OCI-M2 (cell line): ENCODE results near the gene PPWD1.
A peak's percentile ranks its signal among the peaks of the same experiment; 100 is the strongest.
"Not testable (repeated sequence)": the region's sequence is repeated elsewhere in the genome, so short reads cannot be mapped to it uniquely, and the experiment has no call there.

Source experiments
- DNase-seq: peaks from one replicate; lab custom pipeline; 2025; ENCODE audit not compliant: unreplicated experiment; lab: John Stamatoyannopoulos, UW

Gene PPWD1

GRCh38 chr5:65562731-65563701 lies at the start of gene PPWD1, which contains the start of gene CENPK:
TSS of gene PPWD1 (plus strand) at chr5:65563296. CDS start at chr5:65563311, 15 bp downstream.
TSS of gene CENPK (minus strand) at chr5:65563168. CDS start at chr5:65554907, 8,261 bp downstream.
- peak; percentile 56 for DNase-seq

GRCh38 chr5:65525726-65526125 lies 37.4 kb upstream of the PPWD1 start:
- DNase-seq, result no peak

DNA sequence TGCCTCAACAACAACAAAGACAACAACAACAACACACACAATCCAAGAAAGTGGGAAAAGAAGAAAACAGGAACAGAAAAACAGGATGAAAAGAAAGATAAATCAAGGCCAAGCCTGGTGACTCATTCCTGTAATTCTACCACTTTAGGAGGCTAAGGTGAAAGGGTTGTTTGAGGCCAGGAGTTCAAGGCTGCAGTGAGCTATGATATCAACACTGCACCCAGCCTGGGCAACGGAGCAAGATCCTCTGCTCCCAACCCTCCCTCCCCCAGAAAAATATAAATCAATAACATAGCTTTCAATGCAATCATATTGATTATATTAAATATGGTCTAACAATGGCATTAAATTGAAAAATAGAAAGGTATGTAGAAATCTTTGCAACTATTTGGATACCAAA lies 32.2 kb upstream of the PPWD1 start:
- DNase-seq, result no peak

GRCh38 chr5:65535529-65535987 lies 27.5 kb upstream of the PPWD1 start:
- no peak for DNase-seq

- DNase-seq, result no peak
These were observed 23.3 kb upstream of the PPWD1 start for GRCh38 chr5:65539827-65540226.

DNA sequence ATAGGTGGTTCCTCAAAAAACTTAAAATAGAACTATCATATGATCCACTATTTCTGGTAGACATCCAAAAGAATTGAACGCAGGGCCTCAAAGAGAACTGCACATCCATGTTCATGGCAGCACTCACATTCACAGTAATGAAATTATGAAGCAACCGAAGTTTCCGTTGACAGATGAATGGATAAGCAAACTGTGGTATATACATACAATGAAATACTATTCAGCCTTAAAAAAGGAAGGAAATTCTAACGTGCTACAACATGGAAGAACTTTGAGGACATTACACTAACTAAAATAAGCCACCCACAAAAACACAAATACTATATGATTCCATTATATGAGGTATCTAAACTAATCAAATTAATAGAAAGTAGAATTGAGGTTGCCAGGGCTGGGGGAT lies 18.6 kb upstream of the PPWD1 start:
- DNase-seq, result no peak

GRCh38 chr5:65546141-65546540 lies 17.0 kb upstream of the PPWD1 start:
- no peak for DNase-seq

DNA sequence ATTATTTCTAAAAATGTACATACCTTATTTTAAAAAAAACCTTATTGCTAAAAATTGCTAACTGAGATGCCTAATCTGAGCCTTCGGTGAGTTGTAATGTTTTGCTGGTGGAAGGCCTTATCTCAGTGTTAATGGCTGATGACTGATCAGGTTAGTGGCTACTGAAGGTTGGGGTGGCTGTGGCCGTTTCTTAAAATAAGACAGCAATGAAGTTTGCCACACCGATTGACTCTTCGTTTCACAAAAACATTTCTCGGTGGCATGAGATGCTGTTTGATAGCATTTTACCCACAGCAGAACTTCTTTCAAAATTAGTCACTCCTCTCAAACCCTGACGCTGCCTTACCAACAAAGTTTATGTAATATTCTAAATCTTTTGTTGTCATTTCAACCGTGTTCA lies 14.8 kb upstream of the PPWD1 start:
- DNase-seq, result no peak

DNA sequence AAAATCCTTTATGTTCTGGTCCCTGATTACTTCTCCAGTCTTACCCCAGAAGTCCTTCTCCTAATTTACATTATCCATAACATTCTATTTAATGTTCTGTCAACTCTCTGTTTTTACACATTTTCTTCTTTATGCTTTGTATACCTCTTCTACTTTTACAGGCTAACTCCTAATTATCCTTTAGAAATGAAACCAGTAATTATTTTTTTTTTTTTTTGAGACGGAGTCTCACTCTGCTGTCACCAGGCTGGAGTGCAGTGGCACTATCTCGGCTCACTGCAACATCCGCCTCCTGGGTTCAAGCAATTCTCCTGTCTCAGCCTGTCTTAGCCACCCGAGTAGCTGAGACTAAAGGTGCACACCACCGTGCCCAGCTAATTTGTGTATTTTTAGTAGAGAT lies 9.2 kb upstream of the PPWD1 start:
- no peak for DNase-seq

- no peak for DNase-seq
These were observed 7.8 kb upstream of the PPWD1 start for GRCh38 chr5:65555287-65555686.

- no peak for DNase-seq
These were observed 6.9 kb upstream of the PPWD1 start for GRCh38 chr5:65556181-65556580.

GRCh38 chr5:65556718-65557117 lies 6.4 kb upstream of the PPWD1 start:
- no peak for DNase-seq

DNA sequence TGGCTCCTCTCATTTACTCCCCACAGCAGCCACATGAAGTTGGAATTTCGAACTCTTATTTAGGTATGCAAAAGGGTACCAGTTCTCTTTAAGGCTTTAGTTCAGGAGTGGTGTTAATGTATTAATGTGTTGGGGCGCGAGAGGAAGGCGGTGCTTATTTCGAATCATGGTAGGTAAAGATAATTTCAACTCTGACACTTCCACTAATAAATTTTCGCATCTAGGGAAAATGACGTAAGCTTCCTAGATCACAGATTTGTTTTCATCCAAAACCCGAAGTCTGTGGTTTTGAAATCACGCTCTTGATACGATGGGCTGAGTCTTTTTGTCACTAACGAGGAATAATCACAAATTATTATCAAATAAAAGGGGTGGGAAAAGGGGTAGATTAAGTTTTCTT lies 681 bp downstream of the PPWD1 start:
- no peak for DNase-seq

DNA sequence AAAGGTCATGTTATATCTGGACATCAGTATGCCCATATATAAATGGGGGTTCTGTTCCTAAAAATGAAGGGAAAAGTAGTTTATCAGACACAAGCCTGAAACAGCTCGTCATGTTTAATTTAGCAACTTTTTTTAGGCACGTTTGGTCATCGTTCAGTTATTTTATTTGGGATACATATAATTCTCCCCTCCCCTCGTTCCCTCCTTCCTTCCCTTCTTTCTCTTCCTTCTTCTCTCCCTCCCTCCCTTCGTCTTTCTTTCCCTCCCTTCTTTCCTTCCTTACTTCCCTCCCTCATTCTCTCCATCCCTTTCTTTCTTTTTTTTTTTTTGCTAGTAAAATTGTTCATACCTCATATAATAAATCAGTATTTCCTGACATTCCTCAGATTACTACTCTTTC lies 3.4 kb downstream of the PPWD1 start:
- DNase-seq, result no peak

- DNase-seq, result no peak
These were observed 7.6 kb downstream of the PPWD1 start for GRCh38 chr5:65570598-65571226.

DNA sequence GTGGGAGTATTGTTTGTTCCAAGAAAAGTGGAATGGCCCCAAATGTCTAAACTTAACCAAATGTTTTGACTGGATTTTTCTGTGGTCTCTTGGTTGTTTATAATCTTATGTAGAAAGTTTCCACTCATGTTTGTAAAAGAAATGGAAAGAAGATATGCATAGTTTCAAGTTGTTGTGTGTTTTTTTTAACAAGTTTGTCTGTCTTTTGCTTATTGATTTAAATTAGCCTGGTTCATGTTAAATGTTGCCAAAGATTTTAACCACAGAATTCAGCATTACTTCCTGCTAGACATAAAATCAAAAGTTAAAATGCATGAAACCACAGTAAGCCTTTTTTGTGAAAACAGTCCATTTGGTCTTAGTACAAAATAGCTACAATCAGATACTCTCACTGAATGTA lies 14.0 kb downstream of the PPWD1 start:
- no peak for DNase-seq

DNA sequence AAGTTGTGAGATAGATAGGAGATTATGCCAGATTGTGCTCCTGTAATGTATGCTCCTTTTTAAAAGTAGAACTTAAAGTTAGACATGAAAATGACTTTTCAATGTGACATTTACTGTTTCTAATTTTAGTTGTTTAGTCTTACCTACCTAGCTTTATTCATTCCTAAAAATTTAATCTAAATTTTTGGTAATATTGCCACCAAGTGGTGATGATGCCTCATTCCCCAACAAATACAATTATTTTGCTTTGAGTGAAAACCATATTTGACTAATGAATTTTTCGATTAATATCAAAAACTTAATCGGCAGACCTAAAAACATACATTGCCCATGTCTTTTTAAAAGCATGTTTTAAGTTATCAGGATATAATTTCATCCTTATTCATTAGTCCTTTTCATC lies 25.6 kb downstream of the PPWD1 start:
- no peak for DNase-seq

- not testable (repeated sequence) for DNase-seq
These were observed 38.7 kb downstream of the PPWD1 start for GRCh38 chr5:65601761-65602160.

DNA sequence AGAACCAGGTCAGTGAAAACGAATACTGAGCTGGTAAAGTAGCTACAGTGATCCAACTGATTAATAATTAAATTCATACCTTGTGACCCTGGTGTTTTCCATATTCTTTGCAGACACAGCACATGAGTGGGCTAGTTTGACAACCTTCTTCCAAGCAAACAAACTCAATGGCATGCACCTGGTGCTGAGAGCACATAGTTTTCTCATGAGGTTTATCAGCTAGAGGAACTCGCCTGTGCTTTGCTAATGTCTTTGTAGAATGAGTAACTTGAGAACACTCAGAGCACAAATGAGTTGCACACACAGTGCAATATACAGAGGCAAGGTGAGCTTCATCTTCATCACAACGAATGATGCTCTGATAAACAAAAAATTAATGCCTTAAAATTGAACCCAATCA lies 48.4 kb downstream of the PPWD1 start:
- no peak for DNase-seq

- DNase-seq, result no peak
These were observed 49.3 kb downstream of the PPWD1 start for GRCh38 chr5:65612298-65612907.

- no peak for DNase-seq
These were observed 56.9 kb downstream of the PPWD1 start for GRCh38 chr5:65620021-65620420.

GRCh38 chr5:65621961-65622360 lies 58.9 kb downstream of the PPWD1 start:
- not testable (repeated sequence) for DNase-seq
